Esophagus (tissue), 2 donors: ENCODE results near the gene PHLDA3. TPM values are rescaled to one million over a fixed set of nuclear protein-coding genes. Genes with fewer than 3 reads are reported as not detected.

Experiments
- H3K27ac ChIP-seq, 2 donors: one replicate each; pipeline ENCODE4 v1.5.1; 2013; ENCODE audit warnings: low read depth in 2 of 2, mild to moderate bottlenecking in 2 of 2, inconsistent platforms in 1 of 2, low read length in 1 of 2, moderate library complexity in 1 of 2
- H3K27me3 ChIP-seq, 2 donors: one replicate each; pipeline ENCODE4 v1.6.1; 2013; ENCODE audit warnings: low read length in 2 of 2, control low read depth in 1 of 2, mild to moderate bottlenecking in 1 of 2; ENCODE audit not compliant: insufficient read depth in 2 of 2, control insufficient read depth in 1 of 2
- H3K36me3 ChIP-seq, 2 donors: one replicate each; pipeline ENCODE4 v1.6.1; 2013; ENCODE audit warnings: low read length in 1 of 2; ENCODE audit not compliant: control insufficient read depth in 2 of 2, insufficient read depth in 2 of 2
- H3K4me1 ChIP-seq, 2 donors: one replicate each; pipeline ENCODE4 v1.6.1; 2013; ENCODE audit warnings: low read length in 1 of 2; ENCODE audit not compliant: control insufficient read depth in 2 of 2, insufficient read depth in 2 of 2
- H3K4me3 ChIP-seq, 2 donors: one replicate each; pipeline ENCODE4 v1.5.1; 2013; ENCODE audit warnings: low read length in 2 of 2, mild to moderate bottlenecking in 2 of 2, low read depth in 1 of 2, moderate library complexity in 1 of 2
- H3K9me3 ChIP-seq, 2 donors: one replicate each; pipeline ENCODE4 v1.6.1; 2013; ENCODE audit warnings: mild to moderate bottlenecking in 2 of 2, low read depth in 1 of 2, low read length in 1 of 2, moderate library complexity in 1 of 2; ENCODE audit not compliant: control insufficient read depth in 2 of 2, insufficient read depth in 1 of 2
- WGBS, 2 donors: extraction: QIAGEN DNeasy Blood & Tissue Kit; methylation state at CpG; one replicate each; pipeline ENCODE4 v1.1.7; 2013; 5-methylcytosine and 5-hydroxymethylcytosine counted together
- polyA plus RNA-seq, 2 donors: library from polyadenylated mRNA; stranded (reverse); fragments of 200-250 nt; gene quantifications; one replicate each; pipeline ENCODE4 v1.2.3, GENCODE V29; 2013
- donor health status: healthy with polysubstance abuse.
- donor health status: Bipolar disorder and iron deficiency.

Gene PHLDA3
- 10 to 100 TPM; 40.4 to 76.9 TPM for polyA plus RNA-seq

DNA sequence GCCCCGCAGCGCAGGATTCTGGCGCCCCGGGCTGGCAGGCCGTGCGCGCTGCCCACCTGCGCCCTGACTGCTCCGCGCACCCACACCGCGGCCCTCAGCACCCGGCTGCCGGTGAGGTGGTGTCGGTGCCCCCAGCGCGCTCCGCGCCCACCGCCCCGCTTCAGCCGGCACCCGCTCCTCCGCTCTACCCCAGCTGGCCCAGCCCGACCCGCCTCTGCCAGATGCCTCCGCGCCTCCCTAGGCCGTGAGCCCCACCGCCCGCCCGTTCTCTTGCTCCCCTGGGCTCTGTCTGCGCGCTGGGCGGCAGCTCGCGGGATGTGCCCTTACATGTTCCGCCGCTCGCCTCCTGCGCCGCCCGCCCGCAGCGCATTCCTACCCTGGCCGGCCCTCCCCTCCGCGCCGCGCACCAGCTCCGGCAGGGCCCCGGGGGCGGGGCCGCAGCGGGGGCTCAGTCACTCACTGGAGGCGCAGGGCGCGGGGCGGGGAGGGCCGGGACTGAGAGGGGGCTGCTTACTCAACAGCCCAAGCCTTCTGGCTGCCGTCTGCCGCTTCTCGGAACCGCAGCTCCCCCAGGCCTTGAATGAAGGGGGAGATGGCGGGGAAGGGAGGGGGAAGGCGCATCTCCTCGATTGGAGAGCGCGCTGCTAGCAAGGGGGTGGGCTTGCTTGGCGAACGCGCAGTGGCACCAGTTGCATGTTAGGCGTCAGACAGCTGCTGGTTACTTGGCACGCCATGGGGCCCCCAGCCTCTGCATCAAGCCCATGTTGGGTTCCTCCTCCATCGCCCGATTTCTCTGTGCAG, at the start of gene PHLDA3:
Gene PHLDA3, minus strand, starts transcription at position 345 of the 801 bp plus-strand sequence. CDS start 402 bp downstream, outside the sequence.
- H3K27me3 ChIP-seq, result no peaks in the 10 kb centered on the region
- no peaks in the 10 kb centered on the region for H3K9me3 ChIP-seq
- H3K36me3 ChIP-seq, result peaks cover 0 to 15% of the 10 kb centered on the region in 2 donors
- H3K4me3 ChIP-seq, result peak within 1 kb of the TSS; percentile 86 to 96
- peaks cover 3 to 25% of the 10 kb centered on the region in 2 donors for H3K4me1 ChIP-seq
- 1% methylated on average over 56 to 76 of the region's 76 CpGs for WGBS, 2 donors
- H3K27ac ChIP-seq, result peak within 1 kb of the TSS; percentile 92 to 96

DNA sequence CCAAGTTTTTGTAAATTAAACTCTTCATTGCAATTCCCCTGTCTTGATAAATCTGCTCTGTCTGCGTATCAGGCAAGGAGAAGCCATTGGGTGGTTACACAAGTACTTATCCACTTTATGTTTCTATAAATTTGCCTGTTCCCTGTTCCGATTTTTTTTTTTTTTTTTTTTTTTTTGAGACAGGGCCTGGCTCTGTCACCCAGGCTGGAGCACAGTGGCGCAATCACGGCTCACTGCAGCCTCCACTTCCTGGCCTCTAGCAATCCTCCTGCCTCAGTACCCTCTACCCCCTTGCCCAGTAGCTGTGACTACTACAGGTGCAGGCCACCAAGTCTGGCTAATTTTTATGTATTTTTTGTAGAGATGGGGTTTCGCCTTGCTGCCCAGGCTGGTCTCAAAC, 49.1 kb upstream of the PHLDA3 start:
- Histone ChIP-seq H3K4me3 (no peak overlapping the region), H3K36me3 (no peaks in the 10 kb centered on the region), H3K27me3 (no peaks in the 10 kb centered on the region), H3K9me3 (no peaks in the 10 kb centered on the region), H3K27ac (peak overlapping the region in 1 of 2 donors; percentile 47), H3K4me1 (peaks cover 0 to 3% of the 10 kb centered on the region in 2 donors)
- WGBS, 2 donors, result 83 to 86% methylated on average over 5 of the region's 5 CpGs

DNA sequence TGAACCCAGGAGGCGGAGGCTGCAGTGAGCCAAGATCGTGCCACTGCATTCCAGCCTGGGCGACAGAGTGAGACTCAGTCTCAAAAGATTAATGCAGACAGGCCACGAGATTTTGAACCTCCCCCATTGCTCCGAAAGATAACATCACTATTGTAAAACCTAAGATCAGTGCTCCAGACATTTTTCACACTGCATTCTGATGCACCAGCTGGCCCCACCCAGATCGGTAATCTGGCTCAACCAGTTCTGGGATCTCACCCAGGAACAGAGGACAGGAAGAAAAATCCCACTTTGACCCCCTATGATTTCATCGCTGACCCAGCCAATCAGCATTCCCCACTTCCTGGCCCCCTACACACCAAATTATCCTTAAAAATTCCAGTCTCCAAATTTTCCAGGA, 48.6 kb upstream of the PHLDA3 start:
- peak overlapping the region; percentile 26 to 47 for H3K27ac ChIP-seq
- peaks cover 0 to 3% of the 10 kb centered on the region in 2 donors for H3K4me1 ChIP-seq
- no peak overlapping the region for H3K4me3 ChIP-seq
- 53 to 57% methylated on average over 7 of the region's 7 CpGs for WGBS, 2 donors
- H3K9me3 ChIP-seq, result no peaks in the 10 kb centered on the region
- no peaks in the 10 kb centered on the region for H3K27me3 ChIP-seq
- H3K36me3 ChIP-seq, result no peaks in the 10 kb centered on the region

DNA sequence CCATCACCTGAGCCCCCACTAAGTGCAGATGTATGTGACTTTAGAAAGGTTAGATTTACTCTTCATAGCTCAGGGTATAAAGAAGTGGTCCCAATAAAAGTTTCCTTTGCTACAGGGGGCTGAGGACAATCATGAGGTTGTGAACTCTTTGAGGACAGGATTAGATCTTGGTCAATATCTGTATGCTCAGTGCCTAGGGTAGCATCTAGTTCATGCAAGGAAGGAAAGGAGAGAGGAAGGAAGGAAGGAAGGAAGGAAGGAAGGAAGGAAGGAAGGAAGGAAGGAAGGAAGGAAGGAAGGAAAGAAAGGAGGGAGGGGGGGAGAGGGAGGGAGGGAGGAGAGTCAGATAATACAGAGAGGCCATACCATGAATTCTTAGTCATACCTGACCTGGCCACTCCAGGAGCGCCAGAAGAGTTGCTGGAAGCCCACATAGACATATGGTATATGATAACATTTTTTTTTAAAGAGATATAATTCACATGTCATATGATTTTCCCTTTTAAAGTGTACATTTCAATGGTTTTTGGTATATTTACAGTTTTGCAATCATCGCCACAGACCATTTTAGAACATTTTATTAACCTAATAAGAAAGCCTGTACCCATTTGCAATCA, 47.6 kb upstream of the PHLDA3 start:
- Histone ChIP-seq H3K27ac (no peak overlapping the region), H3K36me3 (no peaks in the 10 kb centered on the region), H3K4me3 (no peak overlapping the region), H3K27me3 (no peaks in the 10 kb centered on the region), H3K4me1 (peaks cover 0 to 3% of the 10 kb centered on the region in 2 donors), H3K9me3 (no peaks in the 10 kb centered on the region)
- 75 to 100% methylated on average over 2 of the region's 2 CpGs for WGBS, 2 donors

DNA sequence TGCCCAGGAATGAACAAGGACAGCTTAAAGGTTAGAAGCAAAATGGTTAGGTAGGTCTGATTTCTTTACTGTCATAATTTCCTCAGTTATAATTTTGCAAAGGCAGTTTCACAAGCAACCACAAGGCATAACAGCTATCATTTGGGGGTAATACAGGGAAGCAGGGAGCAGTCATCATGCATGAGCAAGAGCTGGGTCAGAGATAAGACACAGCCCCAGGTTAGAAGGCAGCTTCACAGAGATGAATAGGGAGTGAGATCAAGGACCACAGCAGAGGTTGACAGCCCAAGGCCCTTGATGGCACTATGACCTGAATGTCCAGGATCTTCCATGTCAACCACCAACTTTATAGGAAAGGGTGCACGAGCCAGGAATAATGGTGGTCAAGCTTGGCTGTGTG, 46.9 kb upstream of the PHLDA3 start:
- H3K4me1 ChIP-seq, result peaks cover 0 to 3% of the 10 kb centered on the region in 2 donors
- 91 to 95% methylated on average over 1 of the region's 1 CpG for WGBS, 2 donors

DNA sequence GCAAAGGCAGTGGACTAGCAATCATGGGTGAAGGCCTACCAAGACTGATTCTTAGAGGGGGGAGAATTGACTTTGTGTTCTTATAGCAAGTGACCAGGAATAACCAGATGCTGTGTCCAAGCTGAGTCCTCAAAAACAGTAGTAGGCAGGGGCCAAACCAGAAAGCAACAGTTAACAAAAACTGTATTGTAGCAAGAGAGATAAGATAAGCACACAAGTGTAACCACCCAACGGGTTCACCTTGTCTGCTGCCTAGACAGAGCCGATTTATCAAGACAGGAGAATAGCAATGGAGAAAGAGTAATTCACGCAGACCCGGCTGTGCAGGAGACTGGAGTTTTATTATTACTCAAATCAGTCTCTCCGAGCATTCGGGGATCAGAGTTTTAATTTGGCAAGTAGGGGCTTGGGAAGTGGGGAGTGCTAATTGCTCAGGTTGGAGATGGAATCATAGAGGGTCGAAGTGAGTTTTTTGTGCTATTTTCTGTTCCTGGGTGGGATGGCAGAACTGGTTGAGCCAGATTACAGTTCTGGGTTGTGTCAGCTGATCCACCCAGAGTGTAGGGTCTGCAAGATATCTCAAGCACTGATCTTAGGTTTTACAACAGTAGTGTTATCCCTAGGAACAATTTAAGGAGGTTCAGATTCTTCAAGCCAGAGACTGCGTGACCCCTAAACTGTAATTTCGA, 46.2 kb upstream of the PHLDA3 start:
- no peaks in the 10 kb centered on the region for H3K27me3 ChIP-seq
- 79 to 87% methylated on average over 9 of the region's 9 CpGs for WGBS, 2 donors
- no peaks in the 10 kb centered on the region for H3K36me3 ChIP-seq
- H3K4me3 ChIP-seq, result no peak overlapping the region
- peaks cover 0 to 3% of the 10 kb centered on the region in 2 donors for H3K4me1 ChIP-seq
- H3K9me3 ChIP-seq, result no peaks in the 10 kb centered on the region
- H3K27ac ChIP-seq, result no peak overlapping the region

More for the DNA sequence above, 46.9 kb upstream of the PHLDA3 start:
- H3K4me3 ChIP-seq, result no peak overlapping the region
- no peaks in the 10 kb centered on the region for H3K27me3 ChIP-seq
- no peaks in the 10 kb centered on the region for H3K9me3 ChIP-seq
- H3K27ac ChIP-seq, result no peak overlapping the region
- no peaks in the 10 kb centered on the region for H3K36me3 ChIP-seq

DNA sequence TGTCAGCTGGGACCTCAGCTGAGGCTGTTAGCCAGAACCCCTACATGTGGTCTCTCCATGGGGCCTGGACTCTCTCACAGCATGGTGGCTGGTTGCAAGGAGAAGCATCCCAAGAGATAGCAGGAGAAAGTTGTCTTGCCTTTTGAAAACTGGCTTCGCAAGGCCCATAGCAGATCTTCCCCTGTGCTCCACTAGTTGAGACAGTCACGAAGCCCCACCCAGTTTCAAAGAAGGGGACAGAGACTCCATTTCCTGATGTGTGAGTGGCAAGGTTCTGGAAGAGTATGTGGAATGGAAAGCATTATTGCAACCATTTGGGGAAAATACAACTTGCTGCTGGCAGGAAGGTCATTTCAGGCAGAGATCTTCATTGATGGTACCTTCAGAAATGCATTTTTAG, 45.5 kb upstream of the PHLDA3 start:
- Histone ChIP-seq H3K4me3 (no peak overlapping the region), H3K27ac (no peak overlapping the region), H3K27me3 (no peaks in the 10 kb centered on the region), H3K36me3 (no peaks in the 10 kb centered on the region), H3K4me1 (peaks cover 0 to 3% of the 10 kb centered on the region in 2 donors), H3K9me3 (no peaks in the 10 kb centered on the region)
- WGBS, 2 donors, result 96 to 97% methylated on average over 2 of the region's 2 CpGs

DNA sequence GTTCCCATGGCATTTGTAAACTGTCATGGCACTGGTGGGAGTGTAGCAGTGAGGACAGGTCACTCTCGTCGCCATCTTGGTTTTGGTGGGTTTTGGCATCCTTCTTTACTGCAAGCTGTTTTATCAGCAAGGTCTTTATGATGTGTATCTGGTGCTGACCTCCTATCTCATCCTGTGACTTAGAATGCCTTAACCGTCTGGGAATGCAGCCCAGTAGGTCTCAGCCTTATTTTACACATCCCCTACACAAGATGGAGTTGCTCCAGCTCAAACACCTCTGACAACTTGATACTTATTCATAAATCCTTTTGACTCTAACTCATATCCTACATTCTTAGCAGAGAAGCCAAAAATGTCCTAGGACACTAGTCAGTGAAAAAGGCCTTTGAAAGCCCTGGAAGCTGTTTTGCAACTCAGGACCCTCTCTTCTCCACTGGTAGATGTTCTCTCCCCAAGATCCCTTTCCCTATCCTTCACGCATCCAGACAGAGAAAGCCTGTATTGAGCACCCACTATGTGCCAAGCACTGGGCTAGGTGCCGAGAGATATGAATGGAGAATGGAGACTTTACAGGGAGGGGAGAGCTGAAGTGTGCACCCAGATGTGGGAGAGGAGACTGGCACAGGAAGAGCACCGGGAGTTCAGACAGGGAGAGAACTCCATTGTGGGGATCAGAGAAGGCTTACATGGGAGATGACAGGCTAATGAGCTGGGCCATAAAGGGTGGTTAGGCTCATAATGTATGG, 44.7 kb upstream of the PHLDA3 start:
- Histone ChIP-seq H3K4me1 (peaks cover 0 to 3% of the 10 kb centered on the region in 2 donors), H3K9me3 (no peaks in the 10 kb centered on the region), H3K27me3 (no peaks in the 10 kb centered on the region), H3K27ac (no peak overlapping the region), H3K36me3 (no peaks in the 10 kb centered on the region), H3K4me3 (no peak overlapping the region)
- 89 to 92% methylated on average over 6 of the region's 6 CpGs for WGBS, 2 donors

DNA sequence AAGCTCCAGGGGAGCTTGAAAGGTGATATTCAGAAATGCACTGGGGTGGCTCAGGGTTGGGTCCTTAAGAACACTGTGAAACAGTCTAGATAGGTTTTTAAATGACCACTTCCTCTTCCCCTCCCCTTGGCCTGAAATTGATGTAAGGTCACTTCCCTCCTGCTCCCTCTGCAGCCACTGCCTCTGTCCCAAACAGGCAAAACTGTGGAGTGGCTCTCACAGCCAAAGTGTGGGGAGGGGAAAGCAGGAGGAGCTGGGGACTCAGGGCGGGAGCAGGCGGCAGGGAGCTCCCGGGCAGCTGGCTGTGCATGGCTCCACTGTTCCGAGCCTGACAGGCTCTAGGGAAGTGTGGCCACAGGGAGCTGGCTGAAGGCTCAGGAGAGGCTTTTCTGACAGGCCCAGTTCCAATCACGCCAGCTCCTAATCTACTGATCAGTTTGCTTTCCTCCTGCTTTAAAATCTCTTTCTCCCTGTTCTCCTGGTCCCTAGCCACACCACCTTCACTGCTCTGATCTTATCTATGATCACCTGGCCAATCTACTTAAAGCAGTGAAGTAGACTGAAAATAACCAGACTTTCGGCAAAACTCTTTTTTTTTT, 43.1 kb upstream of the PHLDA3 start:
- WGBS, 2 donors, result 37 to 48% methylated on average over 6 of the region's 6 CpGs
- no peak overlapping the region for H3K4me3 ChIP-seq
- no peaks in the 10 kb centered on the region for H3K9me3 ChIP-seq
- H3K36me3 ChIP-seq, result no peaks in the 10 kb centered on the region
- no peaks in the 10 kb centered on the region for H3K27me3 ChIP-seq
- H3K27ac ChIP-seq, result peak overlapping the region; percentile 65 to 74
- H3K4me1 ChIP-seq, result peaks cover 5 to 6% of the 10 kb centered on the region in 2 donors
